CD4-positive, alpha-beta T cell treated with Interleukin-12 subunit alpha and Interleukin-12 subunit beta, for 1 hour (primary cell): ENCODE measurements around the gene MED17.

ENCODE experiments used
- DNase-seq: peaks from one replicate; pipeline ENCODE4 v3.0.0-alpha.2; 2020

Gene MED17

DNA sequence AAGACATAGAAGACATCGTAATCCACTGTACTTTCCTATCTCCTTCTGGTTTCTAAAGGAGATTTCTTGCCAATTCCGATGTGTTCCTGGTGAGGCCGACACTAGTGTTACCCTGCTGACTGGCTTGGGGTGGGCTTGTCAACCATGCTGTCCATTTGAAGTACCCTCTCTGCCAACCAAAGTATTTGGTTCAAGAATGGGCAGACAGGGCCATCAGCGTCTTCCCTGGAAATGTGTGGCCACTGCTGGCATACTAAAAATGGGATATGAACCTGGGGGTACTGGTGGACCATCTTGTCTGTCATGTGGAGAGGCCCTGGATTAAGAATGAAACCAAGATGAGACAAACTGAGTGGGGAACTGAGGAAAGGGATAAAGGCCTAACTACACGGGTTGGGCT is 68.2 kb downstream of the MED17 start:
- DNase-seq: no peak

- DNase-seq: no peak
Measured at GRCh38 chr11:93857413-93858120, 73.5 kb downstream of the MED17 start.

- DNase-seq: no peak
Measured at GRCh38 chr11:93858121-93858775, 74.2 kb downstream of the MED17 start.

GRCh38 chr11:93861808-93862207 is 77.7 kb downstream of the MED17 start:
- no peak for DNase-seq
